MV-4-11 (cell line): Measurements from ENCODE around the gene DLGAP5.

ENCODE experiments used
- DNase-seq: peaks from one replicate; lab custom pipeline; 2025; lab: John Stamatoyannopoulos, UW

Gene DLGAP5

GRCh38 chr14:55128386-55129085 lies 62.8 kb downstream of the DLGAP5 start:
- DNase-seq: no peak

GRCh38 chr14:55127460-55127951 lies 63.9 kb downstream of the DLGAP5 start:
- DNase-seq: no peak

GRCh38 chr14:55126932-55127459 lies 64.4 kb downstream of the DLGAP5 start:
- DNase-seq: peak; percentile 11

- DNase-seq: no peak
These were observed 65.4 kb downstream of the DLGAP5 start for GRCh38 chr14:55126034-55126433.

- DNase-seq: peak; percentile 92
These were observed 66.0 kb downstream of the DLGAP5 start for GRCh38 chr14:55125403-55125802.

GRCh38 chr14:55124774-55125386 lies 66.5 kb downstream of the DLGAP5 start:
- no peak for DNase-seq

- no peak for DNase-seq
These were observed 67.3 kb downstream of the DLGAP5 start for GRCh38 chr14:55123852-55124639.

GRCh38 chr14:55123101-55123500 lies 68.3 kb downstream of the DLGAP5 start:
- no peak for DNase-seq

- DNase-seq: no peak
These were observed 68.9 kb downstream of the DLGAP5 start for GRCh38 chr14:55122440-55122986.

- no peak for DNase-seq
These were observed 69.6 kb downstream of the DLGAP5 start for GRCh38 chr14:55121628-55122439.

- peak; percentile 84 for DNase-seq
These were observed 70.6 kb downstream of the DLGAP5 start for GRCh38 chr14:55120571-55121495.

GRCh38 chr14:55118761-55119160 lies 72.6 kb downstream of the DLGAP5 start:
- DNase-seq: no peak

- peak; percentile 87 for DNase-seq
These were observed 73.5 kb downstream of the DLGAP5 start for GRCh38 chr14:55117803-55118441.

GRCh38 chr14:55116246-55117030 lies 74.9 kb downstream of the DLGAP5 start:
- no peak for DNase-seq

- DNase-seq: no peak
These were observed 75.5 kb downstream of the DLGAP5 start for GRCh38 chr14:55115861-55116245.

- DNase-seq: no peak
These were observed 75.9 kb downstream of the DLGAP5 start for GRCh38 chr14:55115460-55115859.

GRCh38 chr14:55114720-55115119 lies 76.7 kb downstream of the DLGAP5 start:
- no peak for DNase-seq

GRCh38 chr14:55111122-55111708 lies 80.2 kb downstream of the DLGAP5 start:
- DNase-seq: no peak

GRCh38 chr14:55109836-55110235 lies 81.5 kb downstream of the DLGAP5 start:
- DNase-seq: no peak
